Superior temporal gyrus (tissue), 1 donor: ENCODE data around the gene HMCES.
A peak's percentile ranks its signal among the peaks of the same experiment; 100 is the strongest.
"Not testable (repeated sequence)": the region's sequence is repeated elsewhere in the genome, so short reads cannot be mapped to it uniquely, and the experiment has no call there.

Experiments
- DNase-seq: peaks from one replicate; pipeline ENCODE4 v3.0.0-alpha.2; 2016; ENCODE audit errors: extremely low spot score

HMCES gene

DNA sequence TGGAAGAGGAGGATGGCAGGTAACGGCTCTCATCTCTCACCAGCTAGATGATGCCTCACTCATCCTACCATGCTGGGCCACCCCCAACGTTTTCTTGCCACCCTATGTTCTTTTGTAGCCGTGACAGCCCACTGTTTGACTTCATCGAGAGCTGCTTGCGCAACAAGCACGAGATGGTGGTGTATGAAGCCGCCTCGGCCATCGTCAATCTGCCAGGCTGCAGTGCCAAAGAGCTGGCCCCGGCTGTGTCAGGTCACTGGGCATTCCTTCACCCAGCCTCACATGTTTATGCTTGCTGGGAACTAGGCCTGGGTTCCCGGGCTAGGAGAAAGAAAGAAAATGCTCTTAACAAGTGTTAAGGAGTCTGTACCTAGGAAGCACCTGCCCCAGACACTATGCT, 21.1 kb upstream of the HMCES start:
- DNase-seq = no peak

DNA sequence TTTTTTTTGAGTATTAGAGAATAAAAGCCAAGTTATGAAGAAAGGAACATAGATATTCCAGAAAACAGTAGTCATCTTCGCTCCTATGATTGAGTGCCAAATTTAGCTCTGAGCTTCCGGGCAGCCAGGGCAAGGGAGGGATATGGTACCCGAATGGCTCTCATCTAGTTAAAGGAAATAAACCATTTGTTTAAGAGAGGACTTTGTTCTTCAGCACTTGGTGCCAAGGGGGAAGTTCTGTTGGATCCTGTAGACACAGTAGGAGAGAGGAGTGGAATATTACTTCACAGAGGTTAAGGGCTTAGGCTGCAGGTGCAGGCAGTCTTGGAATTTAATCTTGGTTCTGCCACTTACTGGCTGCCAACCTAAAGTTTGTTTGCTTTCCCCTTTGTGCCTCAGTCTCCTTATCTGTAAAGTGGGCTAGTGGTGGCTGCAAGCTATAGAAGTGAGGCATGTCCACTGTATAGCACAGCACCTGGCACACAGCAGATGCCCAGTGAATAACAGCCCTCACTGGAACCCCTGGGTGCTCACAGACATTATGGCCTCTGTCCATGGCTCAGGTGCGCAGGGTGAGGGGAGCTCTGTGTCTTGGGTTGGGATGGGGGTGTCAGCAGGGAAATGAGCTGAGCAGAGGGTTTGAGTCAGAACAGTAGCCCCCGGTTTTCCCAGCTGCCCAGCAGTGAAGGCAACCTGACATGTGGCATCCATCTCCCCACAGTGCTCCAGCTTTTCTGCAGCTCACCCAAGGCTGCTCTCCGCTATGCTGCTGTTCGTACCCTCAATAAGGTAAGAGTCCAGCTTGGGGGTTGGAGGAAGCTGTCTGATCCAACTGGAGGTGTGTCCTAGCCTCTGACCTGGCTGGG, 18.8 kb upstream of the HMCES start:
- no peak for DNase-seq

DNA sequence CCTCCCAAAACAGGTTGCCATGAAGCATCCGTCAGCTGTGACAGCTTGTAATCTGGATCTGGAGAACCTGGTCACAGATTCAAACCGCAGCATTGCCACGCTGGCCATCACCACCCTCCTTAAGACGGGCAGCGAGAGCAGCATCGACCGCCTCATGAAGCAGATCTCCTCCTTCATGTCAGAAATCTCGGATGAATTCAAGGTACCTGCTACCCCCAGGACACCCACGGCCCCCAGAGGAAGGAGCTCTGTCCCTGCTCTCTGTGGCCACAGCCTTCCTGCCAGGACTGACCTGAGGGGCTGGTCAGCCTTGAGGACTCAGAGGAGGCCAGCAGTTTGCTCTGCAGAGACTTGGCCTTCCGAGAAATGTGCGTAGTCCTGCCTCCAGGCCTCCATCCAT, 18.1 kb upstream of the HMCES start:
- DNase-seq = no peak

DNA sequence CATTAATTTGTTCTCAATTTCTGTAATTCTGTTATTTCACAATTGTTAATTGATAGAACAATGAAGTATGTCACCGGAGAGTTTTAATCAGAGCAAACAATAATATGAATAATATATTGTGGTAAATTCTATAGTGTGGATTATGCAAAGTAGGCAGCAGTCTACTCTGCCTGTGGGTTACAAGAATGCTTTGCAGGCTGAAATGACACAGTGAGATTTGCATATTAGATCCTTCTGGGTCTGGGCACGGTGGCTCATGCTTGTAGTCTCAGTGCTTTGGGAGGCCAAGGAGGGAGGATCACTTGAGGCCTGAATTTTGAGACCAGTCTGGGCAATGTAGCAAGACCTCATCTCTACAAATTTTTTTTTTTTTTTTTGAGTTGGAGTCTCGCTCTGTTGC, 16.8 kb upstream of the HMCES start:
- DNase-seq = no peak

DNA sequence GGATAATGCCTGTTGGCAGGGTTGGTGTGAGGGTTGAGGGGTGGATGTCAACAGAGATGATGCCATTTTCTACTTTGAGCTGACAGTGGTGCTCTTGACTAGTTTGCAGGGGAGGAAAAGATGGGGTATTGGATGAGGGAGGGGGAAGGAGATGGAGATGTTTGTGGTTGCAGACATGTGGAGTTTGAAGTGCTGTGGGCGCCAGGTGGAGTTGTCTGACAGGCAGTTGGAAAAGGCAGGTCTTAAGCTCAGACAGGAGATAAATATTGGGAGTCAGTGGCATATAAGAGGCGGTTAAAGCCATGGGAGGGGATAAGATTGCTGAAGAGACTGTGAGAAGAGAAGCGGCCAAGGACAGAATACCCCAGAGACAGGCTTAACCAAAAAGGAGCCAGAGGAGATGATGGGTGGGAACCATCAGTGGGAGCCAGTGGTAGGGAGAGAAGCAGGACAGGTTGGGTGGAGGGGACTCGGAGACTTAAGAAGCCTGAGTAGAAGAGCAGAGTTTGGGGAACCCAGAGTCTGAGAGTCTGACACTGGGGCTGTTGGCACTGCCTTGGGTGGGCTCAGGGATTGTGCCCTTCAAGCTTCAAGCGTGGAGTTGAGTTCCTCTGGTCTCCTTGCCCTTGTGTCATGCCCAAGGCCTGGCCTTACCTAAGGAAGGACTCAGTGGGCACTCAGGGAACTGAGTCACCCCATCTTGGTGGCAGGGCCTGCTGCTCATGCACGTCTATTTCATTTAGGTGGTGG, 15.3 kb upstream of the HMCES start:
- DNase-seq = no peak

DNA sequence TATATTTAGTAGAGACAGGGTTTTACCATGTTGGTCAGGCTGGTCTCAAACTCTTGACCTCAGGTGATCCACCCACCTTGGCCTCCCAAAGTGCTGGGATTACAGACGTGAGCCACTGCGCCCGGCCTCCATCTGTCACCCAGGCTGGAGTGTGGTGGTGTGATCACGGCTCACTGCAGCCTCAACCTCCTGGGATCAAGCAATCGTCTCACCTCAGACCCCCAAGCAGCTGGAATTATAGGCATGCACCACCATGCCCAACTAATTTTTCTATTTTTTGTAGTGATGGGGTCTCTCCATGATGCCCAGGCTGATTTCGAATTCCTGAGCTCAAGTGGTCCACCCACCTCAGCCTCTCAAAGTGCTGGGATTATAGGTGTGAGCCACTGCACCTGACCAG, 13.7 kb upstream of the HMCES start:
- not testable (repeated sequence) for DNase-seq

DNA sequence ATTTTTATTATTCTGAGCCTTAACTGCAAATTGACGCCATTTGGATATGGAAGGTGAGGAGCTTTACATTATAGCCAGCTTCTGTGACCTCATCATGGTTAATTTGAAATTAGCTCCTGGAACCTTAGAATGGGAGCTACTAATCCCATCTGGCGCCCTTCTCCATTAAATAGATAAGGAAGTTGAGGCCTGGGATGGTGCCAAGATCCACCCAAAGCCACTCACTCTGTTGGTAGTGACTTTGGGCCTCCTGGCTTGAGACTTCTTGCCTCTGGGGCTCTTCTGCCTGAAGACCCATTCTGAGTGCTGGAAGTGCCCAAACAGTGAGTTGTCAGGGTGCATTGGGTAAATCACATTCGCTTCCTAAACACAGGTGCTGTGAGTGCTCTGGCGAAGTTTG, 12.0 kb upstream of the HMCES start:
- no peak for DNase-seq

DNA sequence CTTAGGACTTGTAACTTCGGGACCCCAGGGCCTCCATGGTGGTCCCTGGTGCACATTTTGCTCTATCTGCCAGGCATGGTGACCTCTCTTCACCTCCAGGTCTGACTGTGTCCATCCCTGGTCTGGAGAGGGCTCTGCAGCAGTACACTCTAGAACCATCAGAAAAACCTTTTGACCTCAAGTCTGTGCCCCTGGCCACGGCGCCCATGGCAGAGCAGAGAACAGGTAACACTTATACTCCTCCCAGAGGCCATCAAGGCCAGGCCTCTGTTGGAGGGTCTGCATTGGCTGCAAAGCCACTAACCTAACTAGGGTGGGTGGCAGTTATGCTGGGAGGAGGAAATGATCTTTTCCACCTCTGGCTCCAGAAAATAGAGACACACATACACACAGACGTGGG, 10.3 kb upstream of the HMCES start:
- DNase-seq = no peak

DNA sequence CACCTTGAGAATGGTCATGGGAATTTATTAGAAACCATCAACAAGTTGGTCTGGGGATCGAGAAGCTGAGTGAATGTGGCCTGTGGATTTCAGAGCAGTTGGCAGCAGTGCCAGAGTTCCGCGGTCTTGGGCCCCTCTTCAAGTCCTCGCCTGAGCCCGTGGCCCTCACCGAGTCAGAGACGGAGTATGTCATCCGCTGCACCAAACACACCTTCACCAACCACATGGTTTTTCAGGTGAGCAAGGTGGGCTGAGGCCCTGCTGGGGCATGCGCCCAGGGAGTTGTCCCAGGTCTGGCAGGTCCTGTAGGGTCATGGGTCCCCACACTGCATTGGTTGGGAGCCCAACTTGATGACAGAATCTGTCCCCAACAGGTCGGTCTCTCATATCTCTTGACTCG, 7.0 kb upstream of the HMCES start:
- no peak for DNase-seq

DNA sequence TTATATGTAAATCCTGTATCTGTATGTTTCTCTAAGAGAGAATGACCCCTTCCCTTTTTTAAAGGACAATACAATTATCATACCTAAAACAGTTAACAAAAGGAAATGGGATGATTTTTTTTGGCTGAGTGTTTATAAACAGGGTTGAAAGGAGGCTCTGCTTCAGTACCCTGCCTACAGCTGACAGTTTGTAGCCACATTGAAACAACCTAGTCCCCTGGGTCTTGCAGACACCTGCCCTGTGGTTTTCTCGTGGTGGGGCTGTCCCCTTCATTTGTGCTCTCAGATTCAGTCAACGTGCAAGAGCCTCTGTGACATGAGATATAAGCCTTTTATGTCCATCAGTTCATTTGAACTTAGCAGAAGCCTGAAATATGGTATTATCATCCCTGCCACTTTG, 2.3 kb upstream of the HMCES start:
- DNase-seq = no peak

DNA sequence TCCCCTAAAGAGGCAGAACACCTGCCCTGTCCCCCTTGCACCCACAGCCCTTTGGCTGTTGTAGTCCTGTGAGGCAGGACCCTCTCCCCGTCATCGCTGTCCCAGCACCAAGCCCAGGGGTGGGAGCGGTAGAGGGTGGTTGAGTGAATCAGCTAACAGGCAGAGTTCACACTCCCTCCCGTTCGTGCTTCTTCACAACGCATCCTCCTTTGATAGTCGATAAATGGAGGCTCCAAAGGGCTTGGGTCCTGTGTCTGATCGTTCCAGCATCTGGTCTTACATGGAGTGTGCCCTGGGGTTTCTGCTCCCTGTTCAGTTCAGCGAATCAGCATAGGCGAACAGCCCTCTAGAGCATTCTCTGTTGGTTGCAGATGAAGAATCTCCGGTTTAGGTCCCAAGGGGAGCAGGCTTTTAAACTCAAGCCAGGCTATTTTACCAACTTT, 820 bp upstream of the HMCES start:
- peak; percentile 17 for DNase-seq

DNA sequence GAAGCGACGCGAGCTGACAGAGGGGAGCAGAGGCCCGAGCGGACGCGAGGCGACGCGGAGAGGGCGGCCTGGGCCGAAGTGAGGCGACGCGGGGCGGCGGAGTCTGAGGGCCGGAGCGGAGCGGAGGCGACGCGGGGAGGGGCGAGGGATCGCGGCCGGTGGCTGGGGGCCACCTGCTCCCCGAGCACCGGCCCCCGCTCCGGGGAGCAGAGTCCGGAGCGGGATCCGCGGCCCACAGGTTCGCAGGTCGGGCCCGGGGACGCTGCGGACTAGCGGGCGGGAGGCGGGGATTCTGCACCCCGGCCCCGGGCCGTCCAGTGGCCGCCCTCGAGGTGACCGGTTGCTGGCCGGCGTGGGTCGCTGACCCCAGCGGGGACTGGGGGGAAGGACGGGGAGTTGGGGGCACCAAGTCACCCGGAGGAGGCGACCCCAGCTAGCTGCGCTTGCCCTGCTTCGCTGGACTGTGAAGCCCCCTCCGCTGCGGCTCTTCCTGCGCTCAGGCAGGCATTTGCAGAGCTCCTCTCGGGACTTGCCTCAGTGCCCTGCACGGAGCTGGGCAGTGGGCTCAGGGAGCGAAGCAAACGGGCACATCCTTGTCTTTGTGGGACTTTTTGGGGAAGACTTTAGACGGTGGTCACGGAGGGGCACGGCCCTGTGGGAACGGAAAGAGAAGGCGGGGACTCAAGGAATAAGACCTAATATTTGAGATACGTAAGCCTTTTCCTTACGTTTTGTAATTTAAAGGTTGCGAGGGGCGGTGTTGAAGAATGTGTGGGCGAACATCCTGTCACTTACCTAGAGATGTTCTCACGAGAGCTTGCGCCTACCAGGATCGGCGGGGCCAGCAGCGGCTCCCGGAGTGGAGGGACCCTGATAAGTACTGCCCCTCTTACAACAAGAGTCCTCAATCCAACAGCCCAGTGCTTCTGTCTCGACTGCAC, 566 bp downstream of the HMCES start:
- peak; percentile 20 for DNase-seq

DNA sequence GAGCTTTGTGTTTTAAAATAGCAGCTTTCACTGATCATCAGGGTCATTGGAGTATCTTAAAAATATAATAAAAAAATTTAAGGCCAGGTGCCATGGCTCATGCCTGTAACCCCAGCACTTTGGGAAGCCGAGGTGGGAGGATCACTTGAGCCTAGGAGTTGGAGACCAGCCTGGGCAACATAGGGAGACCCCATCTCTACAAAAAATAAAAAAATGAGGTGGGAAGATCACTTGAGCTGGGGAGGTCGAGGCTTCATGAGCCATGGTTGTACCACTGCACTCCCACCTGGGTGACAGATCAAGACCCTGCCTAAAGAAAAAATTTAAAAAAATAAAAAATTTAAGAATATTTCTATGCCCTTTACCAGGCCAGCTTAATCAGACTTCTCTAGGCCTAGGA, 1.5 kb downstream of the HMCES start:
- DNase-seq = no peak

DNA sequence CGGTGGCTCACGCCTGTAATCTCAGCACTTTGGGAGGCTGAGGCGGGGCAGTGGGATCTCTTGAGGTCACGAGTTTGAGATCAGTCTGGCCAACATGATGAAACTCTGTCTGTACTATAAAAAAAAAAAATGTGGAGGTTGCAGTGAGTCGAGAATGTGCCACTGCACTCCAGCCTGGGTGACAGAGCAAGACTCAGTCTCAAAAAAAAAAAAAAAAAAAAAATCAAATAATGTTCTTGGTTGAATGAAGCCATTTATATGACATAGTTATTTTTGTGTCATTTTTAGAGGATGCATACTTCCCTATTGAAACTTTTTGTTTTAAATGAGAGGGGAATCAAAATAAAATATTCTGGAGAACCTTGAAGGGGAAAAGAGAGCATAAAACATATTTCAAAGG, 3.1 kb downstream of the HMCES start:
- no peak for DNase-seq

DNA sequence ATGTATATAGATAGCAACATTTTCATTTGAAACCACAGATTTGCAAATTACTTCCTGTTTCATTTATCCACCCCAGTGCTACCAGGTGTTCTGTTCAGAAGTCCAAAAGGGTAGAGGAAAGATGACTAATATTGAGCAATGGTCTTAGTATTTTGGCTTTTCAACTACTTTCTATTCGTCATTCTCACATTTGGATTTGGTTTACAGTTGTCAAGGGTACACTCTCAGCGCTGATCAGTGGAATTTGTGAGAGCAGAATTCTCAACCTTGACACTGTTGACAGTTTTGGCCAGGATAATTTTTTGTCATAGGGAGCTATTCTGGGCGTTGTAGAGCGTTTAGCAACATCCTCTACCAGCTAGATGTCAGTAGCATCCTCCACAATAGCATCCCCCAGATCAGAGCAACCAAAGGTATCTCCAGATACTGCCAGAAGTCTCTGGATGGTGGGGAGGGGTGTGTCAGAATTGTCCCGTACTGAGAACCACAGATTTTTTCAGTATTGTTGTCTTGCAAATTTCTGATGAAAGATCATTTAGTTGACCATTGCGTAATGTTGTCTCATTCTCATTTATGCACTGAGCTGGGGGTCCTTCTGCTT, 4.2 kb downstream of the HMCES start:
- DNase-seq = no peak

DNA sequence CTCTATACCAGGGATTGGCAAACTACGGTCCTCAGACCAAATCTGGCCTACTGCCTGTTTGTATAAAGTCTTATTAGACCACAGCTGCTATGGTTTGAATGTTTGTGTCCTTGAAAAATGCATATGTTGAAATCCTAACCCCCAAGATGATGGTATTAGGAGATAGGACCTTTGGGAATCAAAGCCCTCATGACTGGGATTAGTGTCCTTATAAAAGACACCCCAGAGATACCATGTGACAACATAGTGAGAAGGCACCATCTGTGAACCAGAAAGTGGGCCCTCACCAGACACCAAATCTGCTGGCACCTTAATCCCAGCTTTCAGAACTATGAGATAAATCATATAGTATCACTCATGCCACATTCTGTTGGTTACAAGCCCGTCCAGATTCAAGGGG, 7.4 kb downstream of the HMCES start:
- no peak for DNase-seq

DNA sequence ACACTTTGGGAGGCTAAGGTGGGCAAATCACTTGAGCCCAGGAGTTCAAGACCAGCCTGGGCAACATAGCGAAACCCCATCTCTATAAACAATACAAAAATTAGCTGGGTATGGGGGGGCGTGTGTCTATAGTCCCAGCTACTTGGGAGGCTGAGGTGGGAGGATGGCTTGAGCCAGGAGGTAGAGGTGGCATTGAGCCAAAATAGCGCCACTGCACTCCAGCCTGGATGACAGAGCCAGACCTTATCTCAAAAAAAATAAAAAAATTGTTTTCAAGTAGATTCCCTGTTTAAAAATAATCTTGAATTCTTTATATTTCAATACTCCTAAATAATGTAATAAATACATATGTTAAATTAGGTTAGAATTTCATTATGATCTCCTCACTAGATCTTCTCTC, 9.8 kb downstream of the HMCES start:
- DNase-seq = no peak

DNA sequence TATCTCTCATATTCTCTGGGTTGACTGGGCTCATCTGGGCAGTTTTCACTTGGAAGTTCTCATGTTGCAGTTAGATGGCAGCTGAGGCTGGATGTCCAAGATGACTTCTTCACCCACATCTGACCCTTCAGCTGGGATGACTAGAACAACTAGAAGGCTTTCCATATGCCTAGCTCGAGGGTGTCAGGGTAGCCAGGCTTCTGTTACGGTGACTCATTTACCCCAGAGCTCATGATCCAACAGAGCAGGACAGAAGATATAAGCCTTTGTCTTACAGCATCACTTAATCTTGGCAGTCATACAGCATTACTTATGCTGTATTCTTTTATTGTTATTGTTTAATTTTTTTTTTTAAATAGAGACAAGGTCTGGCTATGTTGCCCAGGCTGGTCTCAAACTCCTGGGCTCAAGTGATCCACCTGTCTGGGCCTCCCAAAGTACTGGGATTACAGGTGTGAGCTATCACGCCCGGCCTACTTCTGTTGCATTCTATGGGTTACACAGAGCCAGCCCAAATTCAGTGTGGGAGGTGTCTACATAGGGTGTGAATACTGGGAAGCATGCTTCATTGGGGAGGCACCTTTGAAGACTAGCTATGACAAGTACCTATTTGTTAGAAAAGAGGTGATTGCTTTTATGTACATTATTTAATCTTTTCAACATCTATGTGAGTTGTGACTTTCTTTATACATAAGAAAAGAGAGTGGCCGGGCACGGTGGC, 10.7 kb downstream of the HMCES start:
- no peak for DNase-seq

DNA sequence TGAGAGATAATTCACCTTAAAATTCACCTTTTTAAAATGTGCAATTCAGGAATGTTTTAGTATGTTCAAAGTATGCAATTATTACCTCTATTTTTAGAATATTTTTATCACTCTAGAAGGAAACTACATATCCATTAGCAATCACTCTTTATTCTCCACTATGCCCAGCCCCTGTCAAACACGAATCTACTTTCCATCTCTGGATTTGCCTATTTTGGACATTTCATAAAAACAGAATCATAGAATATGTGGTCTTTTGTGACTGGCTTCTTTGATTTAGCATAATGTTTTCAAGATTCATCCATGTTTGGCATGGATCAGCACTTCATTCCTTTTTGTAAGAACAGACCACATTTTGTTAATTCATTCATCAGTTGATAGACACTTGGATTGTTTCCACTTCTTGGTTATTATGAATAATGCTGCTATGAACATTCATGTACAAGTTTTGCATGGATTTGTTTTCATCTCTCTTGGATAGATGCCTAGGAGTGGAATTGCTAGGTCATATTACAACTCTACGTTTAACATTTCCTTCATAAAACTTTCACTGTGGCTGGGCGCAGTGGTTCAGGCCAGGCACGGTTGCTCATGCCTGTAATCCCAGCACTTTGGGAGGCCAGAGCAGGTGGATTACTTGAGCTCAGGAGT, 12.7 kb downstream of the HMCES start:
- DNase-seq = no peak

DNA sequence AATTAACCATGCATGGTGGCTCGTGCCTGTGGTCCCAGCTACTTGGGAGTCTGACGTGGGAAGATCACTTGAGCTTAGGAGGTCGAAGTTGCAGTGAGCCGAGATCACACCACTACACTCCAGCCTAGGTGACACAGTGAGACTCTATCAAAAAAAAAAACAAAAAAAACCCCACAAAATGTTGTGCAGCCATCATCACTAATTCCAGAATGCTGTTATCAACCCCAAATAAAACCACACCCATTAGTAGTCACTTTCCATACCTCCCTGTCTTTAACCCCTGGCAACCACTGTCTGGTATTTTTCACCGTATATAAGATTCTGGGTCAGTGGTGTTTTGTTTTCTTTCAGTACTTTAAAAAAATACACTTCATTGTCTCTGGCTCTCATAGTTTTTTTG, 16.6 kb downstream of the HMCES start:
- no peak for DNase-seq
